Neuronal stem cell (in vitro differentiated cells): ENCODE measurements around the gene NDUFA9. TPM values are rescaled to one million over a fixed set of nuclear protein-coding genes. Genes with fewer than 3 reads are reported as not detected.

Source experiments
- DNase-seq: peaks from one replicate; pipeline ENCODE4 v3.0.0-alpha.2; 2013; ENCODE audit warnings: low spot score
- H2AFZ ChIP-seq: one replicate; pipeline ENCODE4 v1.6.1; 2013; ENCODE audit warnings: mild to moderate bottlenecking, low read length, inconsistent platforms
- H2AK5ac ChIP-seq: 2 replicates; pipeline ENCODE4 v1.6.1; 2013; ENCODE audit warnings: low read depth, mild to moderate bottlenecking, inconsistent platforms, low read length, moderate library complexity, mixed read lengths
- H2BK120ac ChIP-seq: 2 replicates; pipeline ENCODE4 v1.6.1; 2013; ENCODE audit warnings: low read depth, mild to moderate bottlenecking, inconsistent platforms, low read length, moderate library complexity, mixed read lengths
- H2BK12ac ChIP-seq: one replicate; pipeline ENCODE4 v1.6.1; 2013; ENCODE audit warnings: low read length, inconsistent platforms
- H2BK15ac ChIP-seq: 2 replicates; pipeline ENCODE4 v1.6.1; 2013; ENCODE audit warnings: mild to moderate bottlenecking, low read length, inconsistent platforms, mixed read lengths
- H2BK5ac ChIP-seq: one replicate; pipeline ENCODE4 v1.6.1; 2013; ENCODE audit warnings: inconsistent platforms, mild to moderate bottlenecking, low read length, moderate library complexity
- H3K14ac ChIP-seq: one replicate; pipeline ENCODE4 v1.6.1; 2013; ENCODE audit warnings: low read length, inconsistent platforms
- H3K18ac ChIP-seq: 2 replicates; pipeline ENCODE4 v1.6.1; 2013; ENCODE audit warnings: low read length, inconsistent platforms
- H3K23ac ChIP-seq: 2 replicates; pipeline ENCODE4 v1.6.1; 2013; ENCODE audit warnings: low read depth, mild to moderate bottlenecking, mixed read lengths, low read length, inconsistent platforms; ENCODE audit not compliant: poor library complexity
- H3K27ac ChIP-seq: replicated peaks from 3 replicates; pipeline ENCODE4 v1.5.1; 2013; ENCODE audit warnings: low read length, inconsistent platforms
- H3K27me3 ChIP-seq, 3 experiments: 2 replicates each; pipeline ENCODE4 v1.6.1; 2013; ENCODE audit warnings: low read length in 3 of 3, mild to moderate bottlenecking in 2 of 3, inconsistent platforms in 1 of 3, low read depth in 1 of 3, mixed read lengths in 1 of 3, moderate library complexity in 1 of 3; ENCODE audit not compliant: control insufficient read depth in 3 of 3, insufficient read depth in 3 of 3
- H3K36me3 ChIP-seq, 2 donors: replicated peaks in 1 of 2; 2 replicates each; pipeline ENCODE4 v1.6.1; 2013; ENCODE audit warnings: low read length in 2 of 2; ENCODE audit not compliant: control insufficient read depth in 2 of 2, insufficient read depth in 2 of 2
- H3K4ac ChIP-seq: 2 replicates; pipeline ENCODE4 v1.6.1; 2013; ENCODE audit warnings: inconsistent platforms, mild to moderate bottlenecking, low read length, moderate library complexity
- H3K4me1 ChIP-seq, 2 donors: 1 replicate in 1 of 2; 2 replicates in 1 of 2; pipeline ENCODE4 v1.6.1; 2013; ENCODE audit warnings: low read length in 2 of 2, low read depth in 1 of 2; ENCODE audit not compliant: control insufficient read depth in 2 of 2, insufficient read depth in 1 of 2
- H3K4me2 ChIP-seq: one replicate; pipeline ENCODE4 v1.6.1; 2013; ENCODE audit warnings: mild to moderate bottlenecking, low read length, inconsistent platforms; ENCODE audit not compliant: insufficient read depth, poor library complexity, severe bottlenecking
- H3K4me3 ChIP-seq, 2 donors: 2 replicates each; pipeline ENCODE4 v1.5.1; 2013; ENCODE audit warnings: low read length in 2 of 2, mild to moderate bottlenecking in 2 of 2, inconsistent platforms in 1 of 2, moderate library complexity in 1 of 2
- H3K79me1 ChIP-seq: one replicate; pipeline ENCODE4 v1.6.1; 2013; ENCODE audit warnings: low read depth, mild to moderate bottlenecking, inconsistent platforms, low read length, moderate library complexity
- H3K9ac ChIP-seq: one replicate; pipeline ENCODE4 v1.6.1; 2013; ENCODE audit warnings: mild to moderate bottlenecking, low read depth, low read length, inconsistent platforms; ENCODE audit not compliant: poor library complexity
- H3K9me3 ChIP-seq, 2 donors: replicated peaks in 1 of 2; 2 replicates each; pipeline versions ENCODE3 to v1.6.1; 2013; ENCODE audit warnings: low read length in 2 of 2, mild to moderate bottlenecking in 2 of 2, inconsistent platforms in 1 of 2, low read depth in 1 of 2, mixed read lengths in 1 of 2, moderate library complexity in 1 of 2; ENCODE audit not compliant: control insufficient read depth in 2 of 2, insufficient read depth in 1 of 2
- H4K8ac ChIP-seq: one replicate; pipeline ENCODE4 v1.6.1; 2013; ENCODE audit warnings: low read depth, mild to moderate bottlenecking, inconsistent platforms, low read length, moderate library complexity
- H4K91ac ChIP-seq: one replicate; pipeline ENCODE4 v1.6.1; 2013; ENCODE audit warnings: low read length, low read depth, mild to moderate bottlenecking, inconsistent platforms; ENCODE audit not compliant: poor library complexity
- WGBS, 2 donors: extraction: QIAGEN DNeasy Blood & Tissue Kit; methylation state at CpG; one replicate each; pipeline ENCODE4 v1.1.7; 2013; ENCODE audit warnings: missing lambda C conversion rate in 2 of 2, mixed read lengths in 1 of 2; ENCODE audit not compliant: insufficient read length in 2 of 2, insufficient replicate concordance in 1 of 2; ENCODE audit errors: extremely low coverage in 2 of 2; 5-methylcytosine and 5-hydroxymethylcytosine counted together
- polyA plus RNA-seq, 2 experiments: library from polyadenylated mRNA; stranded (reverse); fragments of 200-250 nt; gene quantifications; one replicate each; pipeline ENCODE4 v1.2.3, GENCODE V29; 2013

NDUFA9 gene
- polyA plus RNA-seq (2013, experiment 1 of 2), result 29.4 TPM
- 29.9 TPM for polyA plus RNA-seq (2013, experiment 2 of 2)

DNA sequence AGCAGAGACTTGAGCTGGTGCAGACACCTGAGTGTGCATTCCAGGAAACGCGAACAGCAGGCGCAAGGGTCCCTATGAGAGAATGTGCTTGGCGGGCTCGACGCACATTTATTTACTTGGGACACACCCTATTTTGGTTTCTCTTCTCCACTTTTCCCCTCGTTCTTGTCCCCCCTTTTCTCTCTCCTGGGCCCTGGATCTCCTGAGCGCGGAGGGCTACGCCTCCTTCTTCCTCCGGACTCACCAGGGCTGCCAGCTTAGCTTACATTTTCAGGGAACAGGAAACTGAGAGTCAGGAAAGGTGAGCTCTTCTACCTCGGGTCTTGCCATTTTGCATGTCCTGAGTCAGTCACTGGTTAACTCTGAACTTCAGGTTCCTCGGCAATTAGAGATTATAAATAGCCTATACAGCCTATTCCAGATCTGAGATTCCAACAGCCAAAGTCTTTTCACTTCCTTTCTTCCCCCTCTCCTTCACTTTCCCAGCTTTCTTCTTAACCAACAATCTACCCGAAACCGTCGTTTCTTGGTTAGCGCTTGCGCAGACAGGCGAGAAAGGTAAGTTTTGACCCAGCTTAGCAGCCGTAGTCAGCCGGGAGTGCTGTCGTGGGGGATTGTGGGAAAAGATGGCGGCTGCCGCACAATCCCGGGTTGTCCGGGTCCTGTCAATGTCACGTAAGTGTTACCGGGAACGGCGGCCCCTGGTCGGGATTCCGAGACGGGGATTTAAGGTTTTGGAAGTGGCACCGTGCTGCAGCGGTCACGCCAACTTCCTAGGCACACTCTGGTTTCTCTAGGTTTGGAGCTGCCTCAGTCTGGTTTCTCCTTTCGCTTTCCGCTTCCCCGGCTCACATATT lies at the start of gene NDUFA9, which contains the start of gene AKAP3:
TSS of gene NDUFA9 (plus strand) at position 614 of the 857 bp plus-strand sequence. CDS start at position 627, 13 bp downstream.
TSS of gene AKAP3 (minus strand) at position 551 of the 857 bp plus-strand sequence. CDS start 10,855 bp downstream, outside the sequence.
- Histone ChIP-seq H2BK12ac (no peak within 1 kb of the TSS), H3K4me1 (peaks cover 0 to 2% of the 10 kb centered on the region in 2 donors), H3K14ac (no peak within 1 kb of the TSS), H2AK5ac (no peak within 1 kb of the TSS), H4K91ac (no peak within 1 kb of the TSS), H2BK120ac (no peak within 1 kb of the TSS), H3K27me3 (no peaks in the 10 kb centered on the region), H3K9me3 (no peaks in the 10 kb centered on the region), H3K27ac (peak within 1 kb of the TSS; percentile 7), H3K79me1 (peaks cover 3% of the 10 kb centered on the region), H3K4me3 (peak within 1 kb of the TSS; percentile 57 to 88), H3K4me2 (peak within 1 kb of the TSS; percentile 59), H3K18ac (peak within 1 kb of the TSS; percentile 86), H3K4ac (no peak within 1 kb of the TSS), H3K36me3 (peaks cover 0 to 2% of the 10 kb centered on the region in 2 donors), H4K8ac (no peak within 1 kb of the TSS), H3K9ac (peak within 1 kb of the TSS; percentile 88), H2BK5ac (no peak within 1 kb of the TSS), H2BK15ac (no peak within 1 kb of the TSS), H3K23ac (no peak within 1 kb of the TSS), H2AFZ (peak within 1 kb of the TSS; percentile 77)
- peak; percentile 73 for DNase-seq
- no CpG with 5 or more reads among the region's 39 CpGs for WGBS, 2 donors

DNA sequence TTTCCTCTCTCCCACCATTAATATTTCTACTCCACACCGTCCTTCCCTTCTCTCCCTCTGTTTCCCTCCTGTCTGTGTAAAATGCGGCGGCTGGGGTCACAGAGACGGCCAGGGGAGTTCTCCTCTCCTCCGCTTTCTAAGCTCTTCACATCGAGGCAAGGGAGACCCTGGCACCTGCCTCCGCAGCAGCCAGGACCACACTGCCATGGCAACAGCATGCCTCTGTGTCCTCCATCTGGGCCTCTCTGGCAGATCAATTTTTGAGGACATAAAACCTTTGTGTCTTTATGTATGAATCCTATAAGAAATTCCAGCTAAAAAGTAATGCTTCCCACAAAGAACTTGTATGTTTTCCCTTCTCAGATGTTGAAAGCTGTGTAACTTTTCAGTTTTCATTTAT lies 45.5 kb upstream of the NDUFA9 start:
- Histone ChIP-seq H3K4me2 (no peak overlapping the region), H2BK5ac (no peak overlapping the region), H3K36me3 (peaks cover 0 to 15% of the 10 kb centered on the region in 2 donors), H2AFZ (peak overlapping the region; percentile 80), H3K4ac (no peak overlapping the region), H3K9me3 (no peaks in the 10 kb centered on the region), H2BK12ac (no peak overlapping the region), H3K27ac (no peak overlapping the region), H3K18ac (no peak overlapping the region), H3K14ac (no peak overlapping the region), H2BK120ac (no peak overlapping the region), H3K23ac (no peak overlapping the region), H3K9ac (no peak overlapping the region), H2BK15ac (no peak overlapping the region), H3K4me3 (no peak overlapping the region), H4K8ac (no peak overlapping the region), H3K79me1 (no peaks in the 10 kb centered on the region), H4K91ac (no peak overlapping the region), H3K4me1 (peaks cover 0 to 8% of the 10 kb centered on the region in 2 donors), H2AK5ac (no peak overlapping the region), H3K27me3 (no peaks in the 10 kb centered on the region)
- DNase-seq, result no peak
- whole genome bisulfite sequencing, 2 donors, result 100% methylated on average over 1 of the region's 7 CpGs

DNA sequence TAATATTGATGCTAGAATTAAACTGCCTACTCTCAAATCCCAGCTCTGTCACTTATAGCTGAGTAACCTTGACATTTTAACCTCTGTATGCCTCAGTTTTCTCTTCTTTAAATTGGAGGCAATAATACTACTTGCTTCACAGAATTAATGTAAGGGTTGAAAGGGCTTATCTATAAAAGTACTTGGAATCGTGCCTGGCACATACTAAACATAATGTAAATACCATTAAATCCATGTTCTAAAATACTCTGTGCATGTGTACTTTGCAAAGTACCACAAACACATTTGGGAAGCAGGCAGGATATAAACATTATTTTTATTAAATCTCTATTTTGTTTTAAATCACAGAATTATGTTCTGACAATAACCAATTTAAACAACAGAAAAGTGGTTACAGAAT lies 45.0 kb upstream of the NDUFA9 start:
- H3K14ac ChIP-seq, result no peak overlapping the region
- no peaks in the 10 kb centered on the region for H3K79me1 ChIP-seq
- no peak overlapping the region for H3K9ac ChIP-seq
- H2BK12ac ChIP-seq, result no peak overlapping the region
- H2BK15ac ChIP-seq, result no peak overlapping the region
- no peak overlapping the region for H3K4ac ChIP-seq
- H3K9me3 ChIP-seq, result no peaks in the 10 kb centered on the region
- no CpG with 5 or more reads among the region's 1 CpG for WGBS, 2 donors
- no peak overlapping the region for H3K18ac ChIP-seq
- no peak overlapping the region for H2AFZ ChIP-seq
- no peak overlapping the region for H3K23ac ChIP-seq
- no peak overlapping the region for H4K8ac ChIP-seq
- H3K4me1 ChIP-seq, result peaks cover 0 to 8% of the 10 kb centered on the region in 2 donors
- H3K27me3 ChIP-seq, result no peaks in the 10 kb centered on the region
- H2BK5ac ChIP-seq, result no peak overlapping the region
- no peak overlapping the region for H2BK120ac ChIP-seq
- H3K36me3 ChIP-seq, result peaks cover 0 to 15% of the 10 kb centered on the region in 2 donors
- no peak overlapping the region for H3K4me3 ChIP-seq
- H2AK5ac ChIP-seq, result no peak overlapping the region
- no peak overlapping the region for H3K27ac ChIP-seq
- DNase-seq, result no peak
- no peak overlapping the region for H3K4me2 ChIP-seq
- no peak overlapping the region for H4K91ac ChIP-seq

DNA sequence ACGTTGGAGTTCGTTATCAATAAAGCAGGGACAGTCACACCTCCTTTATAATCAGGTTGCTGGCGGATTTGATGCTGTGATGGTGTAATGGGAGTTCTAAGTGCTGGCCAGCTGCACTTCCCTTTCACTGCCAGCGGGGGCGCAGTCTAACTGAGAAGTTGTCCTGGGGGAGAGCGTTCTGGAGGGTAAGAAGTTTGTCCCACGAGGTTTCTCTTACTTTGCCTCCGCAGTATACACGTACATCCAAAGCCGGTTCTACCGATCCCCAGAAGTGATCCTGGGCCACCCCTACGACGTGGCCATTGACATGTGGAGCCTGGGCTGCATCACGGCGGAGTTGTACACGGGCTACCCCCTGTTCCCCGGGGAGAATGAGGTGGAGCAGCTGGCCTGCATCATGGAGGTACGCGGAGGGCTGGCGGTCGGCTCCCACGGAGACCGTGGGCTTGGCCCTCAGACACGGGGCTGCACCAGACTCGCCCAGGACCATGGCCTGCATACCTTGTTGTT lies 44.2 kb upstream of the NDUFA9 start:
- no peaks in the 10 kb centered on the region for H3K79me1 ChIP-seq
- H3K27ac ChIP-seq, result no peak overlapping the region
- H3K18ac ChIP-seq, result peak overlapping the region; percentile 62
- no peak overlapping the region for H3K4ac ChIP-seq
- peak overlapping the region; percentile 84 to 100 for H3K4me3 ChIP-seq
- no peak overlapping the region for H2BK120ac ChIP-seq
- H3K23ac ChIP-seq, result no peak overlapping the region
- H4K8ac ChIP-seq, result no peak overlapping the region
- peaks cover 0 to 15% of the 10 kb centered on the region in 2 donors for H3K36me3 ChIP-seq
- no peaks in the 10 kb centered on the region for H3K27me3 ChIP-seq
- DNase-seq, result peak; percentile 72
- H3K4me2 ChIP-seq, result peak overlapping the region; percentile 59
- whole genome bisulfite sequencing, 2 donors, result no CpG with 5 or more reads among the region's 25 CpGs
- H4K91ac ChIP-seq, result no peak overlapping the region
- peak overlapping the region; percentile 95 for H2AFZ ChIP-seq
- H3K14ac ChIP-seq, result no peak overlapping the region
- H2AK5ac ChIP-seq, result no peak overlapping the region
- H2BK15ac ChIP-seq, result no peak overlapping the region
- peaks cover 0 to 8% of the 10 kb centered on the region in 2 donors for H3K4me1 ChIP-seq
- H2BK5ac ChIP-seq, result no peak overlapping the region
- no peak overlapping the region for H2BK12ac ChIP-seq
- H3K9ac ChIP-seq, result peak overlapping the region; percentile 85
- no peaks in the 10 kb centered on the region for H3K9me3 ChIP-seq
